Myocyte (in vitro differentiated cells): ENCODE measurements around the gene METTL23. TPM values are rescaled to one million over a fixed set of nuclear protein-coding genes. Genes with fewer than 3 reads are reported as not detected.

Experiments
- DNase-seq: peaks from one replicate; pipeline ENCODE4 v3.0.0-alpha.2; 2012; ENCODE audit warnings: low read depth
- polyA plus RNA-seq: library from polyadenylated mRNA; unstranded; fragments of >200 nt; gene quantifications from one replicate; pipeline ENCODE4 v1.2.1, GENCODE V29; 2012; ENCODE audit warnings: missing spikeins
- total RNA-seq: library from RNA; depleted of rRNA; stranded (reverse); fragments of >200 nt; gene quantifications from 2 replicates; pipeline ENCODE4 v1.2.3, GENCODE V29; 2014

The METTL23 gene
- 34.8 and 35.8 TPM in 2 replicates for total RNA-seq
- polyA plus RNA-seq, result 40.8 TPM

- DNase-seq, result peak; percentile 76
Measured at GRCh38 chr17:76726776-76727718, at the start of gene METTL23. METTL23 (plus strand) TSS chr17:76726839; CDS start chr17:76729711, 2,872 bp downstream.

- DNase-seq, result no peak
Measured at GRCh38 chr17:76677406-76677805, 49.2 kb upstream of the METTL23 start.

- no peak for DNase-seq
Measured at GRCh38 chr17:76678330-76678729, 48.3 kb upstream of the METTL23 start.

GRCh38 chr17:76679239-76679638, 47.4 kb upstream of the METTL23 start:
- DNase-seq, result no peak

- peak; percentile 96 for DNase-seq
Measured at GRCh38 chr17:76681222-76682137, 45.2 kb upstream of the METTL23 start.

- DNase-seq, result peak; percentile 99
Measured at GRCh38 chr17:76682296-76682695, 44.3 kb upstream of the METTL23 start.

GRCh38 chr17:76683011-76683755, 43.5 kb upstream of the METTL23 start:
- DNase-seq, result peak; percentile 89

- peak; percentile 83 for DNase-seq
Measured at GRCh38 chr17:76683921-76684745, 42.5 kb upstream of the METTL23 start.

- DNase-seq, result no peak
Measured at GRCh38 chr17:76684756-76685155, 41.9 kb upstream of the METTL23 start.

GRCh38 chr17:76685366-76685765, 41.3 kb upstream of the METTL23 start:
- no peak for DNase-seq

- no peak for DNase-seq
Measured at GRCh38 chr17:76685846-76686245, 40.8 kb upstream of the METTL23 start.

GRCh38 chr17:76686538-76687297, 39.9 kb upstream of the METTL23 start:
- no peak for DNase-seq

GRCh38 chr17:76687298-76688164, 39.1 kb upstream of the METTL23 start:
- no peak for DNase-seq

- peak; percentile 85 for DNase-seq
Measured at GRCh38 chr17:76688165-76688622, 38.4 kb upstream of the METTL23 start.

- DNase-seq, result no peak
Measured at GRCh38 chr17:76689859-76690258, 36.8 kb upstream of the METTL23 start.

- DNase-seq, result no peak
Measured at GRCh38 chr17:76690596-76691280, 35.9 kb upstream of the METTL23 start.

- no peak for DNase-seq
Measured at GRCh38 chr17:76691379-76692191, 35.1 kb upstream of the METTL23 start.
